IMR-90 (cell line): ENCODE measurements around the gene SLC8A1. TPM values are rescaled to one million over a fixed set of nuclear protein-coding genes. Genes with fewer than 3 reads are reported as not detected.

Source experiments
- ATAC-seq: fragments of 200-7000 bp; cut with Tn5 transposase; 2 replicates; pipeline ENCODE4 v1.9.1; 2020; ENCODE audit warnings: low read depth, mild to moderate bottlenecking, moderate library complexity
- BruUV-seq: library from RNA; stranded (reverse); fragments of 400-500 nt; replicated peaks from 2 replicates; lab custom pipeline; 2021; lab: Mats Ljungman, UMichigan
- CTCF ChIA-PET: fragments of 300-600 bp; formaldehyde crosslinking; extraction: SDS; loops from one replicate; lab custom pipeline; 2021; ENCODE audit warnings: antibody characterized with exemption; lab: Yijun Ruan, JAX
- POLR2A ChIA-PET: fragments of 300-600 bp; sonication (Branson Sonifier 250); formaldehyde crosslinking; loops from one replicate; lab custom pipeline; 2022; ENCODE audit warnings: antibody characterized with exemption; ENCODE audit not compliant: unreplicated experiment; lab: Charles Lee
- DNase-seq: peaks from one replicate; pipeline ENCODE4 v3.0.0; 2013
- H2AFZ ChIP-seq: replicated peaks from 2 replicates; pipeline ENCODE3; 2013; ENCODE audit warnings: low read length, mild to moderate bottlenecking; ENCODE audit not compliant: poor library complexity
- H2AK5ac ChIP-seq: 2 replicates; pipeline ENCODE4 v1.6.1; 2013; ENCODE audit warnings: low read depth, low read length, inconsistent platforms
- H2AK9ac ChIP-seq: replicated peaks from 2 replicates; pipeline ENCODE3; 2013; ENCODE audit warnings: mild to moderate bottlenecking, low read depth, low read length, moderate library complexity; ENCODE audit not compliant: poor library complexity
- H2BK120ac ChIP-seq: 2 replicates; pipeline ENCODE4 v1.6.1; 2013; ENCODE audit warnings: low read depth, low read length, inconsistent platforms
- H2BK15ac ChIP-seq: 3 replicates; pipeline ENCODE4 v1.6.1; 2013; ENCODE audit warnings: low read depth, low read length, inconsistent platforms
- H2BK20ac ChIP-seq: 2 replicates; pipeline ENCODE4 v1.6.1; 2013; ENCODE audit warnings: low read depth, mild to moderate bottlenecking, inconsistent platforms, low read length, moderate library complexity
- H2BK5ac ChIP-seq: 2 replicates; pipeline ENCODE4 v1.6.1; 2013; ENCODE audit warnings: mild to moderate bottlenecking, low read depth, low read length, inconsistent platforms; ENCODE audit not compliant: poor library complexity, severe bottlenecking
- H3K14ac ChIP-seq: replicated peaks from 2 replicates; pipeline ENCODE4 v1.6.1; 2013; ENCODE audit warnings: low read depth, low read length, inconsistent platforms
- H3K18ac ChIP-seq: 2 replicates; pipeline ENCODE4 v1.6.1; 2013; ENCODE audit warnings: low read depth, low read length, control low read depth
- H3K23ac ChIP-seq: 2 replicates; pipeline ENCODE4 v1.6.1; 2013; ENCODE audit warnings: low read depth, low read length, inconsistent platforms
- H3K27ac ChIP-seq: 2 replicates; pipeline ENCODE4 v1.5.1; 2013; ENCODE audit warnings: mild to moderate bottlenecking, control low read depth, low read length; ENCODE audit not compliant: insufficient read depth
- H3K27me3 ChIP-seq: 2 replicates; pipeline ENCODE4 v1.6.1; 2013; ENCODE audit warnings: low read length; ENCODE audit not compliant: control insufficient read depth, insufficient read depth
- H3K36me3 ChIP-seq: 2 replicates; pipeline ENCODE4 v1.6.1; 2013; ENCODE audit warnings: low read length, mixed read lengths; ENCODE audit not compliant: control insufficient read depth, insufficient read depth
- H3K4ac ChIP-seq: 2 replicates; pipeline ENCODE4 v1.6.1; 2013; ENCODE audit warnings: low read depth, low read length, inconsistent platforms
- H3K4me1 ChIP-seq: 2 replicates; pipeline ENCODE4 v1.6.1; 2013; ENCODE audit warnings: low read length, mixed read lengths; ENCODE audit not compliant: control insufficient read depth, insufficient read depth
- H3K4me2 ChIP-seq: 2 replicates; pipeline ENCODE4 v1.6.1; 2013; ENCODE audit warnings: low read depth, mild to moderate bottlenecking, control low read depth, low read length, moderate library complexity
- H3K4me3 ChIP-seq: 2 replicates; pipeline ENCODE4 v1.5.1; 2013; ENCODE audit warnings: low read depth, mild to moderate bottlenecking, control low read depth, low read length, moderate library complexity; ENCODE audit not compliant: insufficient read depth
- H3K56ac ChIP-seq: 2 replicates; pipeline ENCODE4 v1.6.1; 2013; ENCODE audit warnings: low read length, inconsistent platforms; ENCODE audit not compliant: insufficient read depth; ENCODE audit errors: extremely low read depth
- H3K79me1 ChIP-seq, 2 experiments: 2 replicates each; pipeline ENCODE4 v1.6.1; 2013; ENCODE audit warnings: low read length in 2 of 2, inconsistent platforms in 1 of 2, low read depth in 1 of 2
- H3K9ac ChIP-seq: 2 replicates; pipeline ENCODE4 v1.6.1; 2013; ENCODE audit warnings: low read depth, low read length, control low read depth
- H3K9me1 ChIP-seq: 2 replicates; pipeline ENCODE4 v1.6.1; 2013; ENCODE audit warnings: low read length, inconsistent platforms; ENCODE audit not compliant: insufficient read depth
- H3K9me3 ChIP-seq: 2 replicates; pipeline ENCODE4 v1.6.1; 2013; ENCODE audit warnings: low read length; ENCODE audit not compliant: control insufficient read depth, insufficient read depth
- H4K20me1 ChIP-seq: 2 replicates; pipeline ENCODE4 v1.6.1; 2013; ENCODE audit warnings: low read length, inconsistent platforms; ENCODE audit not compliant: insufficient read depth
- H4K5ac ChIP-seq: 2 replicates; pipeline ENCODE4 v1.6.1; 2013; ENCODE audit warnings: mild to moderate bottlenecking, low read depth, low read length, control low read depth
- H4K8ac ChIP-seq, 2 experiments: 2 replicates each; pipeline ENCODE4 v1.6.1; 2013; ENCODE audit warnings: low read depth in 2 of 2, low read length in 2 of 2, control low read depth in 1 of 2, inconsistent platforms in 1 of 2
- H4K91ac ChIP-seq: 2 replicates; pipeline ENCODE4 v1.6.1; 2013; ENCODE audit warnings: low read depth, low read length, inconsistent platforms; ENCODE audit not compliant: insufficient read depth
- BHLHE40 ChIP-seq: fragments of 150-350 bp; IDR thresholded peaks from 2 replicates; pipeline ENCODE4 v1.6.1; 2016; ENCODE audit warnings: mild to moderate bottlenecking, low read depth, low read length
- CEBPB ChIP-seq: IDR thresholded peaks from 2 replicates; pipeline ENCODE4 v1.6.1; 2012; ENCODE audit warnings: low read depth, low read length, improper control_type of control experiment
- CHD1 ChIP-seq: IDR thresholded peaks from 2 replicates; pipeline ENCODE4 v1.6.1; 2012; ENCODE audit warnings: low read depth, low read length, improper control_type of control experiment
- FOS ChIP-seq: fragments of 150-350 bp; IDR thresholded peaks from 2 replicates; pipeline ENCODE4 v1.6.1; 2016; ENCODE audit warnings: low read depth, low read length
- MAFK ChIP-seq: IDR thresholded peaks from 2 replicates; pipeline ENCODE4 v1.6.1; 2012; ENCODE audit warnings: low read depth, low read length, improper control_type of control experiment
- MAZ ChIP-seq: IDR thresholded peaks from 2 replicates; pipeline ENCODE4 v1.6.1; 2012; ENCODE audit warnings: low read depth, mild to moderate bottlenecking, low read length, improper control_type of control experiment, moderate library complexity, borderline replicate concordance
- MXI1 ChIP-seq: IDR thresholded peaks from 2 replicates; pipeline ENCODE4 v1.6.1; 2012; ENCODE audit warnings: low read depth, mild to moderate bottlenecking, low read length, moderate library complexity, borderline replicate concordance
- POLR2A ChIP-seq: IDR thresholded peaks from 2 replicates; pipeline ENCODE4 v1.6.1; 2012; ENCODE audit warnings: mild to moderate bottlenecking, low read depth, low read length
- RAD21 ChIP-seq: IDR thresholded peaks from 2 replicates; pipeline ENCODE4 v1.6.1; 2012; ENCODE audit warnings: low read length, improper control_type of control experiment
- RCOR1 ChIP-seq: IDR thresholded peaks from 2 replicates; pipeline ENCODE4 v1.6.1; 2012; ENCODE audit warnings: mild to moderate bottlenecking, low read length, improper control_type of control experiment; ENCODE audit not compliant: insufficient replicate concordance
- RFX5 ChIP-seq: IDR thresholded peaks from 2 replicates; pipeline ENCODE4 v1.8.0; 2012; ENCODE audit warnings: low read depth, mild to moderate bottlenecking, low read length, moderate library complexity
- SMC3 ChIP-seq: fragments of 150-350 bp; IDR thresholded peaks from 2 replicates; pipeline ENCODE4 v1.6.1; 2016; ENCODE audit warnings: low read depth, mild to moderate bottlenecking, antibody characterized with exemption, low read length, moderate library complexity
- WGBS, 2 experiments: methylation state at CpG; one replicate each; pipeline versions ENCODE4 v1.1.5 to v1.1.7; 2013; ENCODE audit warnings: missing lambda C conversion rate in 2 of 2; ENCODE audit not compliant: insufficient read length in 1 of 2; ENCODE audit errors: extremely low coverage in 2 of 2; 5-methylcytosine and 5-hydroxymethylcytosine counted together
- dilution Hi-C: fragments of 300-500 bp; cut with HindIII; formaldehyde crosslinking; loops from one replicate; pipeline ENCODE4 v1.14.3; 2018; ENCODE audit warnings: low sequenced_read_pairs; ENCODE audit not compliant: unreplicated experiment
- in situ Hi-C: fragments of 300-500 bp; cut with MboI; formaldehyde crosslinking; loops from 3 replicates; pipeline ENCODE4 v1.14.3; 2019; ENCODE audit warnings: low sequenced_read_pairs, inconsistent platforms, mixed read lengths
- intact Hi-C: fragments of 100-400 bp; cut with micrococcal nuclease; formaldehyde crosslinking; loops from 2 replicates; pipeline ENCODE4 v1.10.0; 2022
- polyA plus RNA-seq, 3 experiments: library from polyadenylated mRNA; depleted of rRNA; stranded (reverse); fragments of >200 nt; gene quantifications; 2 replicates each; pipeline ENCODE4 v1.2.3, GENCODE V29; 2012; ENCODE audit warnings: low replicate concordance in 1 of 3
- total RNA-seq: library from RNA; depleted of rRNA; stranded (reverse); fragments of >200 nt; gene quantifications from 2 replicates; pipeline ENCODE4 v1.2.3, GENCODE V29; 2012
- TF ChIP-seq, protein P1 (sequence below): fragments of 150-350 bp; IDR thresholded peaks from 2 replicates; pipeline ENCODE4 v1.6.1; 2017; ENCODE audit warnings: mild to moderate bottlenecking, antibody characterized with exemption, low read length, low read depth
- TF ChIP-seq, protein P2 (sequence below): conservative IDR thresholded peaks from 2 replicates; pipeline ENCODE4 v1.5.1; 2012; ENCODE audit warnings: mild to moderate bottlenecking, low read depth, low read length, improper control_type of control experiment

SLC8A1 gene
- total and polyA plus RNA-seq, 2 of the 4 experiments (the other 2 are of a cell fraction): 7.7 to 57.0 TPM

DNA sequence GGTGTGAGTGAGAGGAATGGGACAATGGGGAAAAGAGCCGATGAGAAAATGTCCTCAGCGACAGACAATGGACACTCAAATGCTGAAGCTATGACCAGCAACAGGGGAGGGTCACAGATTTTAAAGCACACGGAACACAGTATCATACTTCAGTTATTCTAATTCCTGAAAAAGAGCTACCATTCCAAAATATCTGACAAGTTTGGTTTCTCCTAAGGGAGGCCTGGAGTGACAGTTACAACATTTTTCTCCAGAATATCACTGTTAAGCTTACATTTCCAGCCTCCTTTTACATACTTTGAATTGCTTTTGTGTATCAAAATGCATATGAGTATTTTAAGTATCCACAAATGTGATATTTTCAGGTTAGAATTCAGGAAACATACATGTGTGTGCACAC lies 351.2 kb downstream of the SLC8A1 start (continued):
- no peak for TF ChIP-seq SMC3
- TF ChIP-seq CHD1: no peak
- TF ChIP-seq MXI1: no peak
- TF ChIP-seq MAZ: no peak
- no peak for TF ChIP-seq CEBPB

DNA sequence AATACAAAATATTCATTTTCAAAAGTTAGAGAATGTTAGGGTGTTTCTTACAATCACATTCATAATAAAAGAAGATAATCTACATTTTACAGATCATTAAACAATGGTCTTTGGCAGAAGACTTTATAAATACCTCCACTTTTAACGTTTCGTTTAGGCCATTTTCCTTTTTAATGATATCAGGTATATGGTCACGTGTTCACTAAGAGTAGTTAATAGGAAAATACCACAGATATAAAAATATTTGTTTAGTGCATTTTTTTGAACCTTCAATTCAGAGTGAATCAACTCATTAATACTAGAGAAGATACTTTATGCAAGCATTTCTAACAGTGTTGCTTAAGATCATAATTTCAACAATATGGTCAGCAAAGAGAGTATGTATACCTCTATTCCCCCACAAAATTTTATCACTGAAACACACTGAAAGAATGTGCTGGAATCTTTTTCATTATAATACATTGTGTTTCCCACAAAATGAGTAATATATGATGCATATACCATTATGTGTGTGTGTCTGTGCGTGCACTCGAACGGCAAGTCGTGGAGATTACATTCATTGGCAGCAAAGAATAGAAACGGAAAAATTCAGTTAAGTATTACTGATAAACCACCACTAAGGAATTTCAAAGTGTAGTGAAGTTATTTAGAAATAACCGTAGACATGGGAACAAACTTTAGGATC lies 353.0 kb downstream of the SLC8A1 start:
- Histone ChIP-seq H2BK5ac (peak overlapping the region; percentile 100), H3K23ac (peak overlapping the region; percentile 86; the same call in 1 of the 2 replicates), H2AK9ac (no peak overlapping the region), H3K27ac (peak overlapping the region; percentile 98; the same call in 1 of the 2 replicates), H3K18ac (peak overlapping the region; percentile 100), H3K4ac (peak overlapping the region; percentile 100), H4K91ac (peak overlapping the region; percentile 100), H3K9me1 (peaks cover 10% of the 10 kb centered on the region), H3K14ac (peak overlapping the region; percentile 99; the same call in 1 of the 2 replicates), H2BK120ac (peak overlapping the region; percentile 100), H3K56ac (peak overlapping the region; percentile 97; the same call in 1 of the 2 replicates), H2BK15ac (peak overlapping the region; percentile 100; the same call in 1 of the 3 replicates), H3K4me1 (peaks cover 26% of the 10 kb centered on the region), H3K9ac (peak overlapping the region; percentile 16; the same call in 1 of the 2 replicates), H2BK20ac (peak overlapping the region; percentile 100), H3K79me1 (peaks cover 5 to 16% of the 10 kb centered on the region in 2 experiments; a peak in 2 of 4 replicates), H4K5ac (peak overlapping the region; percentile 100; the same call in 1 of the 2 replicates), H3K36me3 (no peaks in the 10 kb centered on the region), H2AFZ (no peak overlapping the region), H3K27me3 (no peaks in the 10 kb centered on the region), H4K20me1 (no peaks in the 10 kb centered on the region), H3K4me2 (no peak overlapping the region), H3K4me3 (no peak overlapping the region), H2AK5ac (peak overlapping the region; percentile 100; the same call in 1 of the 2 replicates), H3K9me3 (no peaks in the 10 kb centered on the region), H4K8ac (peak overlapping the region; percentile 96 to 100)
- dilution Hi-C loops (no loop called here), in situ Hi-C loops (no loop called here), intact Hi-C loops (no loop called here)
- ChIA-PET POLR2A (interaction anchor here (0.7 kb wide), 1 partner anchor 32 kb away, joined by 3 read pairs; no protein-coding TSS in a partner anchor), CTCF (no interaction called here)
- ATAC-seq (no peak), DNase-seq (peak; percentile 76)
- no TSS peak for BruUV-seq
- WGBS, 2 experiments: no CpG with 5 or more reads among the region's 9 CpGs
- no peak for TF ChIP-seq FOS
- TF ChIP-seq RCOR1: no peak
- peak; percentile 45; the same call in 1 of the 2 replicates for TF ChIP-seq CEBPB
- TF ChIP-seq RAD21: no peak
- no peak for TF ChIP-seq SMC3
- TF ChIP-seq, protein P1, sequence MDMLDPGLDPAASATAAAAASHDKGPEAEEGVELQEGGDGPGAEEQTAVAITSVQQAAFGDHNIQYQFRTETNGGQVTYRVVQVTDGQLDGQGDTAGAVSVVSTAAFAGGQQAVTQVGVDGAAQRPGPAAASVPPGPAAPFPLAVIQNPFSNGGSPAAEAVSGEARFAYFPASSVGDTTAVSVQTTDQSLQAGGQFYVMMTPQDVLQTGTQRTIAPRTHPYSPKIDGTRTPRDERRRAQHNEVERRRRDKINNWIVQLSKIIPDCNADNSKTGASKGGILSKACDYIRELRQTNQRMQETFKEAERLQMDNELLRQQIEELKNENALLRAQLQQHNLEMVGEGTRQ: 0 out of 2 replicates have a peak, but pooled peaks have one; percentile 18
- TF ChIP-seq MAFK: no peak
- no peak for TF ChIP-seq POLR2A
- TF ChIP-seq, protein P2, sequence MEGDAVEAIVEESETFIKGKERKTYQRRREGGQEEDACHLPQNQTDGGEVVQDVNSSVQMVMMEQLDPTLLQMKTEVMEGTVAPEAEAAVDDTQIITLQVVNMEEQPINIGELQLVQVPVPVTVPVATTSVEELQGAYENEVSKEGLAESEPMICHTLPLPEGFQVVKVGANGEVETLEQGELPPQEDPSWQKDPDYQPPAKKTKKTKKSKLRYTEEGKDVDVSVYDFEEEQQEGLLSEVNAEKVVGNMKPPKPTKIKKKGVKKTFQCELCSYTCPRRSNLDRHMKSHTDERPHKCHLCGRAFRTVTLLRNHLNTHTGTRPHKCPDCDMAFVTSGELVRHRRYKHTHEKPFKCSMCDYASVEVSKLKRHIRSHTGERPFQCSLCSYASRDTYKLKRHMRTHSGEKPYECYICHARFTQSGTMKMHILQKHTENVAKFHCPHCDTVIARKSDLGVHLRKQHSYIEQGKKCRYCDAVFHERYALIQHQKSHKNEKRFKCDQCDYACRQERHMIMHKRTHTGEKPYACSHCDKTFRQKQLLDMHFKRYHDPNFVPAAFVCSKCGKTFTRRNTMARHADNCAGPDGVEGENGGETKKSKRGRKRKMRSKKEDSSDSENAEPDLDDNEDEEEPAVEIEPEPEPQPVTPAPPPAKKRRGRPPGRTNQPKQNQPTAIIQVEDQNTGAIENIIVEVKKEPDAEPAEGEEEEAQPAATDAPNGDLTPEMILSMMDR: no peak
- TF ChIP-seq BHLHE40: no peak
- TF ChIP-seq RFX5: no peak
- no peak for TF ChIP-seq MAZ
